GM10266 (cell line): ENCODE results near the gene IER5.

ENCODE experiments used
- DNase-seq: peaks from one replicate; pipeline ENCODE4 v3.0.0; 2012; ENCODE audit errors: extremely low spot score
- CTCF ChIP-seq: IDR thresholded peaks from 2 replicates; pipeline ENCODE4 v1.5.1; 2012; ENCODE audit warnings: mild to moderate bottlenecking, low read depth; ENCODE audit not compliant: control insufficient read depth, insufficient read depth; ENCODE audit errors: missing control alignments

Gene IER5

GRCh38 chr1:181100015-181100905 lies 11.8 kb downstream of the IER5 start:
- no peak for TF ChIP-seq CTCF
- DNase-seq = no peak

- no peak for TF ChIP-seq CTCF
- DNase-seq = no peak
Measured at GRCh38 chr1:181100934-181101333, 12.4 kb downstream of the IER5 start.

- no peak for DNase-seq
- no peak for TF ChIP-seq CTCF
Measured at GRCh38 chr1:181101581-181102226, 13.2 kb downstream of the IER5 start.

GRCh38 chr1:181102841-181103240 lies 14.3 kb downstream of the IER5 start:
- TF ChIP-seq CTCF = no peak
- no peak for DNase-seq

GRCh38 chr1:181103399-181103798 lies 14.9 kb downstream of the IER5 start:
- DNase-seq = no peak
- no peak for TF ChIP-seq CTCF

GRCh38 chr1:181104042-181104789 lies 15.7 kb downstream of the IER5 start:
- no peak for TF ChIP-seq CTCF
- DNase-seq = peak; percentile 50
